Measurements from ENCODE around the gene KRT33B. TPM values are rescaled to one million over a fixed set of nuclear protein-coding genes. Genes with fewer than 3 reads are reported as not detected.

The KRT33B gene
- total and polyA plus RNA-seq, 2 donors (not counting 1 experiment from before 2014, with no cell fraction given): not detected

GRCh38 chr17:41394254-41394996 lies 24.8 kb upstream of the KRT33B start:
- H3K79me2 ChIP-seq (ENCODE audit: control insufficient read depth, insufficient read depth, low read length): no peaks in the 10 kb centered on the region
- peak in 1 of 2 donors; percentile 36 for DNase-seq (ENCODE audit: low read depth in 2 of 2)
- no peaks in the 10 kb centered on the region for H3K36me3 ChIP-seq (ENCODE audit: control insufficient read depth, insufficient read depth, low read length)
- H3K4me1 ChIP-seq (ENCODE audit: control insufficient read depth, extremely low read depth, insufficient read depth, low read length): no peaks in the 10 kb centered on the region
- TF ChIP-seq CTCF (conservative IDR thresholded peaks at IDR 0.05 in 1 of 2, IDR thresholded peaks at IDR 0.05 in 1 of 2; ENCODE audit: low read depth in 1 of 2, low read length in 2 of 2) (no peak), EZH2 (IDR thresholded peaks at IDR 0.05; ENCODE audit: low read length, missing control alignments) (no peak)
- H2AFZ ChIP-seq (ENCODE audit: low read length): no peak overlapping the region
- no peak overlapping the region for H3K4me2 ChIP-seq (ENCODE audit: extremely low read depth, insufficient read depth, low read length)
- H4K20me1 ChIP-seq (ENCODE audit: control insufficient read depth, extremely low read depth, insufficient read depth, low read length): no peaks in the 10 kb centered on the region
- peaks cover 2% of the 10 kb centered on the region for H3K27me3 ChIP-seq (ENCODE audit: control insufficient read depth, insufficient read depth, low read length)
- no peak overlapping the region for H3K27ac ChIP-seq (ENCODE audit: insufficient read depth, low read length)
- H3K9ac ChIP-seq (ENCODE audit: insufficient read depth, low read length): no peak overlapping the region
- H3K4me3 ChIP-seq (replicated peaks in 1 of 4; ENCODE audit: control extremely low read depth in 1 of 4, insufficient read depth in 1 of 4, low read depth in 3 of 4, low read length in 4 of 4): no peak overlapping the region
- H3K9me3 ChIP-seq (ENCODE audit: control insufficient read depth, insufficient read depth, low read depth, low read length): no peaks in the 10 kb centered on the region

GRCh38 chr17:41393826-41394225 lies 24.2 kb upstream of the KRT33B start:
- no peak overlapping the region for H3K9ac ChIP-seq (ENCODE audit: insufficient read depth, low read length)
- H2AFZ ChIP-seq (ENCODE audit: low read length): no peak overlapping the region
- no peak for TF ChIP-seq CTCF (conservative IDR thresholded peaks at IDR 0.05 in 1 of 2, IDR thresholded peaks at IDR 0.05 in 1 of 2; ENCODE audit: low read depth in 1 of 2, low read length in 2 of 2)
- no peak for TF ChIP-seq EZH2 (IDR thresholded peaks at IDR 0.05; ENCODE audit: low read length, missing control alignments)
- H3K27me3 ChIP-seq (ENCODE audit: control insufficient read depth, insufficient read depth, low read length): peaks cover 2% of the 10 kb centered on the region
- H3K4me1 ChIP-seq (ENCODE audit: control insufficient read depth, extremely low read depth, insufficient read depth, low read length): no peaks in the 10 kb centered on the region
- no peak overlapping the region for H3K4me3 ChIP-seq (replicated peaks in 1 of 4; ENCODE audit: control extremely low read depth in 1 of 4, insufficient read depth in 1 of 4, low read depth in 3 of 4, low read length in 4 of 4)
- H3K4me2 ChIP-seq (ENCODE audit: extremely low read depth, insufficient read depth, low read length): no peak overlapping the region
- no peaks in the 10 kb centered on the region for H3K36me3 ChIP-seq (ENCODE audit: control insufficient read depth, insufficient read depth, low read length)
- no peak for DNase-seq (ENCODE audit: low read depth in 2 of 2)
- no peak overlapping the region for H3K27ac ChIP-seq (ENCODE audit: insufficient read depth, low read length)
- H4K20me1 ChIP-seq (ENCODE audit: control insufficient read depth, extremely low read depth, insufficient read depth, low read length): no peaks in the 10 kb centered on the region
- H3K79me2 ChIP-seq (ENCODE audit: control insufficient read depth, insufficient read depth, low read length): no peaks in the 10 kb centered on the region
- H3K9me3 ChIP-seq (ENCODE audit: control insufficient read depth, insufficient read depth, low read depth, low read length): no peaks in the 10 kb centered on the region

- H3K27ac ChIP-seq (ENCODE audit: insufficient read depth, low read length): no peak overlapping the region
- peaks cover 2% of the 10 kb centered on the region for H3K27me3 ChIP-seq (ENCODE audit: control insufficient read depth, insufficient read depth, low read length)
- H4K20me1 ChIP-seq (ENCODE audit: control insufficient read depth, extremely low read depth, insufficient read depth, low read length): no peaks in the 10 kb centered on the region
- H3K4me2 ChIP-seq (ENCODE audit: extremely low read depth, insufficient read depth, low read length): no peak overlapping the region
- DNase-seq (ENCODE audit: low read depth in 2 of 2): peak in 1 of 2 donors; percentile 42
- H3K36me3 ChIP-seq (ENCODE audit: control insufficient read depth, insufficient read depth, low read length): no peaks in the 10 kb centered on the region
- H3K4me3 ChIP-seq (replicated peaks in 1 of 4; ENCODE audit: control extremely low read depth in 1 of 4, insufficient read depth in 1 of 4, low read depth in 3 of 4, low read length in 4 of 4): no peak overlapping the region
- H3K9ac ChIP-seq (ENCODE audit: insufficient read depth, low read length): no peak overlapping the region
- no peak overlapping the region for H2AFZ ChIP-seq (ENCODE audit: low read length)
- no peaks in the 10 kb centered on the region for H3K4me1 ChIP-seq (ENCODE audit: control insufficient read depth, extremely low read depth, insufficient read depth, low read length)
- TF ChIP-seq EZH2 (IDR thresholded peaks at IDR 0.05; ENCODE audit: low read length, missing control alignments): no peak
- no peak for TF ChIP-seq CTCF (conservative IDR thresholded peaks at IDR 0.05 in 1 of 2, IDR thresholded peaks at IDR 0.05 in 1 of 2; ENCODE audit: low read depth in 1 of 2, low read length in 2 of 2)
- no peaks in the 10 kb centered on the region for H3K79me2 ChIP-seq (ENCODE audit: control insufficient read depth, insufficient read depth, low read length)
- H3K9me3 ChIP-seq (ENCODE audit: control insufficient read depth, insufficient read depth, low read depth, low read length): no peaks in the 10 kb centered on the region
Measured at GRCh38 chr17:41393294-41393693, 23.7 kb upstream of the KRT33B start.
